Measurements from ENCODE around the gene OR2G6. TPM values are rescaled to one million over a fixed set of nuclear protein-coding genes. Genes with fewer than 3 reads are reported as not detected.
"Not testable (repeated sequence)": the region's sequence is repeated elsewhere in the genome, so short reads cannot be mapped to it uniquely, and the experiment has no call there.

The OR2G6 gene
- not detected for total RNA-seq
- not detected for polyA plus RNA-seq (ENCODE audit: insufficient read depth, low read depth, low replicate concordance)
- long read RNA-seq, donor 1, result 0 reads
- long read RNA-seq, donor 2, result 0 reads

DNA sequence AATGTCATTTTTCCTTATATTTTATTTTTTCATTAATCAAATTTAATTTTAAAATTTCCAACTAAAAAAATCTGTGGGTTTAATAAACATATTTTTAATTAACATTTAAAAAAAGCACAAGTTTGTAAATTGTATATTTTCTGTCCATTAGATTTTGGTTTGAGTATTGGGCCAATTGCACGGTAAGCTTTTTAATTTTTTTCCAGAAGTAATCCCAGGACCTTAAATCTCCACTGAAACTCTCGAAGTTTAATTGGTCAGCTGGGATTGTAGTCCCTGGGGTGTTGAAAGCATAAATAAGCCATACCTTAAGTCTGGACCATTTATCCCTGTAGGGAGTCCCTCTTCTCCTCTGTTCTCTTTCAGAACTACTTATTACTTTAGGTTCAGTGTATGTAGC, at the start of gene OR2G6:
Gene OR2G6, plus strand, starts transcription at position 301 of the 400 bp plus-strand sequence. CDS start 13,574 bp downstream, outside the sequence.
- H3K27me3 ChIP-seq, DNase-seq: not testable (repeated sequence)

GRCh38 chr1:248459117-248459516, 48.8 kb upstream of the OR2G6 start:
- H3K9me3 ChIP-seq; H3K27me3 ChIP-seq; H3K4me1 ChIP-seq; H3K36me3 ChIP-seq (ENCODE audit: low read depth, missing control alignments); H3K4me3 ChIP-seq; H3K27ac ChIP-seq; DNase-seq; intact Hi-C loops (cut with DNase I; ENCODE audit: low total_unique reads): not testable (repeated sequence)
- WGBS, 2 donors, result 65 to 74% methylated on average over 7 of the region's 7 CpGs

More for the DNA sequence above, at the start of gene OR2G6:
- H3K4me1 ChIP-seq; H3K36me3 ChIP-seq (ENCODE audit: low read depth, missing control alignments); H3K4me3 ChIP-seq; intact Hi-C loops (cut with DNase I; ENCODE audit: low total_unique reads); H3K9me3 ChIP-seq; H3K27ac ChIP-seq: not testable (repeated sequence)
- no CpG with 5 or more reads among the region's 2 CpGs for WGBS, 2 donors

DNA sequence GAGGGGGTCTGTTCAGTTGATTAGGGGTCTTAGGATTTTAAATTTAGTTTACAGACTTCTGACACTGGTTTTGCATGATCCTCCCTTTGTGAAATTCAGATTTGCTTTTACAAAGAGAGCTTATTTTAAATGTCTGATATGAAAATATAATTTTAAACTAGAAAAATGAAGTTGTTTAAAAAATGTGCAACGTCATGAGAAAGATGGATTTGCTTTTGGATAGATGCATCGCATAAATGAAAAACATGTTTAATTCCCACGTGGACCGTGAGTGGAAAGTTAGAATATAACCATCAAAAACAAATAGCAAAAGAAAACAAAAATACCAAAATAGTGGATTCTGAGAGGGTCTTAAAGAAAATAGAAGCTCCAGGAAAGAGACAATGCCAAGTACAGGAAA, 36.7 kb upstream of the OR2G6 start:
- intact Hi-C loops (cut with DNase I; ENCODE audit: low total_unique reads), result no loop called here
- no peaks in the 10 kb centered on the region for H3K36me3 ChIP-seq (ENCODE audit: low read depth, missing control alignments)
- H3K27me3 ChIP-seq, result no peaks in the 10 kb centered on the region
- TF ChIP-seq, protein P1, sequence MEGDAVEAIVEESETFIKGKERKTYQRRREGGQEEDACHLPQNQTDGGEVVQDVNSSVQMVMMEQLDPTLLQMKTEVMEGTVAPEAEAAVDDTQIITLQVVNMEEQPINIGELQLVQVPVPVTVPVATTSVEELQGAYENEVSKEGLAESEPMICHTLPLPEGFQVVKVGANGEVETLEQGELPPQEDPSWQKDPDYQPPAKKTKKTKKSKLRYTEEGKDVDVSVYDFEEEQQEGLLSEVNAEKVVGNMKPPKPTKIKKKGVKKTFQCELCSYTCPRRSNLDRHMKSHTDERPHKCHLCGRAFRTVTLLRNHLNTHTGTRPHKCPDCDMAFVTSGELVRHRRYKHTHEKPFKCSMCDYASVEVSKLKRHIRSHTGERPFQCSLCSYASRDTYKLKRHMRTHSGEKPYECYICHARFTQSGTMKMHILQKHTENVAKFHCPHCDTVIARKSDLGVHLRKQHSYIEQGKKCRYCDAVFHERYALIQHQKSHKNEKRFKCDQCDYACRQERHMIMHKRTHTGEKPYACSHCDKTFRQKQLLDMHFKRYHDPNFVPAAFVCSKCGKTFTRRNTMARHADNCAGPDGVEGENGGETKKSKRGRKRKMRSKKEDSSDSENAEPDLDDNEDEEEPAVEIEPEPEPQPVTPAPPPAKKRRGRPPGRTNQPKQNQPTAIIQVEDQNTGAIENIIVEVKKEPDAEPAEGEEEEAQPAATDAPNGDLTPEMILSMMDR (IDR thresholded peaks at IDR 0.05), result no peak
- TF ChIP-seq POLR2A (IDR thresholded peaks at IDR 0.05), result no peak
- no peaks in the 10 kb centered on the region for H3K4me1 ChIP-seq
- no peak overlapping the region for H3K4me3 ChIP-seq
- no peak overlapping the region for H3K27ac ChIP-seq
- 84 to 92% methylated on average over 4 of the region's 4 CpGs for WGBS, 2 donors
- H3K9me3 ChIP-seq, result no peaks in the 10 kb centered on the region
- DNase-seq, result no peak

- DNase-seq, result not testable (repeated sequence)
- WGBS, 2 donors, result 69 to 75% methylated on average over 2 of the region's 2 CpGs
Measured at GRCh38 chr1:248472111-248472510, 35.8 kb upstream of the OR2G6 start.

DNA sequence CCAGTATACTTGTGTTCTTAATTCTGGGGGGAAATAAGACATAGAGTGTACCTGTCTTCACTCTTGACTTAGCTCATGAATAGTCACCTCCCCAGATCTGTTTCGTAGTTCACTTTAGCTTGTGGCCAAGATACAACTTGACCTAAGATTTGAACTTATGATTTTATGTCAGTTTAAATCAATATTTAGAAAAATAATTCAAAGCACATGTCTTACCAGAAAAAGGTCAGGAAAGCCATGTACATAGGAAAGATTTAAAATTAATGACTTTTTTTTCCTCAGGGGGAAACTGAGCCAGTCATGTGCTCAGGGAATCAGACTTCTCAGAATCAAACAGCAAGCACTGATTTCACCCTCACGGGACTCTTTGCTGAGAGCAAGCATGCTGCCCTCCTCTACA, 34.8 kb upstream of the OR2G6 start, which contains the start of gene OR2T3:
Gene OR2T3, plus strand, starts transcription at position 301 of the 400 bp plus-strand sequence. Its CDS starts 0 bp downstream, at position 301.
- H3K27ac ChIP-seq; DNase-seq; H3K4me1 ChIP-seq; H3K4me3 ChIP-seq; intact Hi-C loops (cut with DNase I; ENCODE audit: low total_unique reads); H3K27me3 ChIP-seq; H3K9me3 ChIP-seq; H3K36me3 ChIP-seq (ENCODE audit: low read depth, missing control alignments): not testable (repeated sequence)
- 74 to 86% methylated on average over 1 to 2 of the region's 2 CpGs for WGBS, 2 donors

More at GRCh38 chr1:248472111-248472510, 35.8 kb upstream of the OR2G6 start:
- H3K4me3 ChIP-seq; H3K27ac ChIP-seq; H3K4me1 ChIP-seq; H3K9me3 ChIP-seq; H3K27me3 ChIP-seq; H3K36me3 ChIP-seq (ENCODE audit: low read depth, missing control alignments); intact Hi-C loops (cut with DNase I; ENCODE audit: low total_unique reads): not testable (repeated sequence)

- H3K9me3 ChIP-seq; H3K4me3 ChIP-seq; H3K27ac ChIP-seq; intact Hi-C loops (cut with DNase I; ENCODE audit: low total_unique reads); DNase-seq; H3K27me3 ChIP-seq; H3K36me3 ChIP-seq (ENCODE audit: low read depth, missing control alignments); H3K4me1 ChIP-seq: not testable (repeated sequence)
- WGBS, 2 donors, result no CpG with 5 or more reads among the region's 1 CpG
Measured at GRCh38 chr1:248475660-248476059, 32.2 kb upstream of the OR2G6 start.

GRCh38 chr1:248481686-248482579, 25.9 kb upstream of the OR2G6 start:
- DNase-seq; H3K36me3 ChIP-seq (ENCODE audit: low read depth, missing control alignments): not testable (repeated sequence)
- WGBS, 2 donors, result 74 to 76% methylated on average over 13 of the region's 13 CpGs

GRCh38 chr1:248488289-248488688, 19.6 kb upstream of the OR2G6 start, which contains the start of gene OR2T5:
Gene OR2T5, plus strand, starts transcription at chr1:248488589. Its CDS starts 0 bp downstream, at chr1:248488589.
- intact Hi-C loops (cut with DNase I; ENCODE audit: low total_unique reads); H3K4me1 ChIP-seq; DNase-seq; H3K4me3 ChIP-seq; H3K36me3 ChIP-seq (ENCODE audit: low read depth, missing control alignments); H3K27me3 ChIP-seq; H3K27ac ChIP-seq; H3K9me3 ChIP-seq: not testable (repeated sequence)
- WGBS, 2 donors, result 83% methylated on average over 4 of the region's 6 CpGs; no CpG with 5 or more reads in 1 of the 2 donors

More at GRCh38 chr1:248481686-248482579, 25.9 kb upstream of the OR2G6 start:
- H3K27me3 ChIP-seq; H3K4me1 ChIP-seq; intact Hi-C loops (cut with DNase I; ENCODE audit: low total_unique reads); H3K4me3 ChIP-seq; H3K9me3 ChIP-seq; H3K27ac ChIP-seq: not testable (repeated sequence)

- no CpG with 5 or more reads among the region's 5 CpGs for WGBS, 2 donors
- H3K36me3 ChIP-seq (ENCODE audit: low read depth, missing control alignments); intact Hi-C loops (cut with DNase I; ENCODE audit: low total_unique reads); H3K9me3 ChIP-seq; H3K27ac ChIP-seq; DNase-seq; H3K27me3 ChIP-seq; H3K4me1 ChIP-seq; H3K4me3 ChIP-seq: not testable (repeated sequence)
Measured at GRCh38 chr1:248496661-248497060, 11.2 kb upstream of the OR2G6 start.

- WGBS, 2 donors, result 62 to 76% methylated on average over 1 of the region's 2 CpGs
- intact Hi-C loops (cut with DNase I; ENCODE audit: low total_unique reads); H3K36me3 ChIP-seq (ENCODE audit: low read depth, missing control alignments); H3K4me3 ChIP-seq; DNase-seq; H3K4me1 ChIP-seq; H3K27ac ChIP-seq; H3K9me3 ChIP-seq; H3K27me3 ChIP-seq: not testable (repeated sequence)
Measured at GRCh38 chr1:248500305-248501035, 7.4 kb upstream of the OR2G6 start.
